ENCODE measurements around the gene NEO1.

The NEO1 gene

DNA sequence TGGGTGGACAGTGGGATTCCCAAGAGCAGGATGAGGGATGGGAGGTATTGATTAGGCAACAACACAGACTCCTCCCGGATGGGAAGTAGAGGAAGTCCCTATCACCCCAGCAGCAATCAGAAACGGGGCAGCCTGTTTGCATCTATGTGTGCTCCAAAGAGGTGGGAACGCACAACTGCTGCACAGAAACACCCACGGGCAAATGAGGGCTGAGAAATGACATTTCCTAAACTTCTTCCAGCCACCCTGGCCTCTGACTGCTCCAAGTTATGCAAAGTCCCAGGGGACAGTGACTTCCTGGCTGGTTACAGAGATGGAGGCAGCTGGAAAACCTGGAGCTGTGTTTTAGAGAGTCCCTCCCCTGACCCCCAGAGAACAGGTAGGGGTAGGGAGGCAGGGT is 273.9 kb downstream of the NEO1 start:
- TF ChIP-seq, protein P1, sequence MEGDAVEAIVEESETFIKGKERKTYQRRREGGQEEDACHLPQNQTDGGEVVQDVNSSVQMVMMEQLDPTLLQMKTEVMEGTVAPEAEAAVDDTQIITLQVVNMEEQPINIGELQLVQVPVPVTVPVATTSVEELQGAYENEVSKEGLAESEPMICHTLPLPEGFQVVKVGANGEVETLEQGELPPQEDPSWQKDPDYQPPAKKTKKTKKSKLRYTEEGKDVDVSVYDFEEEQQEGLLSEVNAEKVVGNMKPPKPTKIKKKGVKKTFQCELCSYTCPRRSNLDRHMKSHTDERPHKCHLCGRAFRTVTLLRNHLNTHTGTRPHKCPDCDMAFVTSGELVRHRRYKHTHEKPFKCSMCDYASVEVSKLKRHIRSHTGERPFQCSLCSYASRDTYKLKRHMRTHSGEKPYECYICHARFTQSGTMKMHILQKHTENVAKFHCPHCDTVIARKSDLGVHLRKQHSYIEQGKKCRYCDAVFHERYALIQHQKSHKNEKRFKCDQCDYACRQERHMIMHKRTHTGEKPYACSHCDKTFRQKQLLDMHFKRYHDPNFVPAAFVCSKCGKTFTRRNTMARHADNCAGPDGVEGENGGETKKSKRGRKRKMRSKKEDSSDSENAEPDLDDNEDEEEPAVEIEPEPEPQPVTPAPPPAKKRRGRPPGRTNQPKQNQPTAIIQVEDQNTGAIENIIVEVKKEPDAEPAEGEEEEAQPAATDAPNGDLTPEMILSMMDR (IDR thresholded peaks at IDR 0.05; ENCODE audit: control insufficient read depth, extremely low read depth, insufficient read depth), result no peak
- H3K4me3 ChIP-seq (ENCODE audit: low read depth, low read length), result no peak overlapping the region
- no peak for DNase-seq (ENCODE audit: low read depth)

DNA sequence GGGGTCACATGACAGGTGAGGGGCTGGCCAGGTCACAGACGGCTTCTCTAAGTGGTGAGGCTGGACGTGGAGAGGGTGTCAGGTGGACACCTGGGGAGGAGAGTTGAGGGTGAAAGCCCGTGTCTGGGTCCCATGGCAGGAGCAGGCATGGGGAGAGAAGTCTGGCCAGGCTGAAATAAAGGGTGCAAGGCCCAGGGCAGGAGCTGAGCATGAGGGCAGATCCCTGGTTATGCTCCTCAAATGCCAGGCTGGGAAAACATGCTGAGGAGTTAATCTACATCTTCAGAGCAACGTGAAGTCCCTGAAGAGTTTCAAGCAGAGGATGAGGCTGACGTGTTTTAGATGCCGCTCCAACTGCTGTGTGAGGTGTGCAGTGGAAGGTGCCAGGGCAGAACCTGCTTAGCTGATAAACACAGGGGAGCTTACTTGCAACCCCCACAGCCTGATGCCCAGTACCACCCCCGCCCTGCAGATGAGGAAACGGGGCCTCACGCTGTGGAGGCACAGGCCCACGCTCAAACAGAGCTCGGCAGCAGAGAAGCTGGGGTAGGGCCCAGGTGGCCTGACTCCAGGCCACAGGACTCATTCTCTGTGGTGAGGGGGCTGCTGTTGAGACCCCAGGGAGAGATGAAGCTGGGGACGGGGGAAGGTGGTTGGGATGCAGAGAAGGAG is 276.0 kb downstream of the NEO1 start:
- TF ChIP-seq, protein P1 (IDR thresholded peaks at IDR 0.05; ENCODE audit: control insufficient read depth, extremely low read depth, insufficient read depth), result no peak
- DNase-seq (ENCODE audit: low read depth), result no peak
- no peak overlapping the region for H3K4me3 ChIP-seq (ENCODE audit: low read depth, low read length)

DNA sequence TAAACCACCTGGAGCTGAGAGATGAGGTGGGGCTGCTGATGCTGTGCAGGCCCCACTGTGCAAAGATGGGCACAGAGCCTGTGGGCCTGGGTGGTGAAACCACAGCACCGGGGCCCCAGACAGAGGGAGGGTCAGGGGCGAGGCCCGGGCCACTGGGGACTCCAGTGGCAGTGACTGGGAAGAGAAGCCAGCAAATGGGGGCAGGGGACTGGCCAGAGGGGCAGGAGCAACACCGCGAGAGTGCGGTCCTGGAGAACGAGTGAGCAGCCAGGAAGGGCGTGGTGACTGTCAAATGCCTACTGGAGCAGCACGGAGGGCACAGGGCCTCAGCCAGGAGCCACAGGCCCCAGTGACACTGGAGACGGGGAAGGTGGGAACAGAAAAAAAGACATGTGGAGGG is 276.7 kb downstream of the NEO1 start:
- DNase-seq (ENCODE audit: low read depth), result no peak
- TF ChIP-seq, protein P1 (IDR thresholded peaks at IDR 0.05; ENCODE audit: control insufficient read depth, extremely low read depth, insufficient read depth), result no peak
- H3K4me3 ChIP-seq (ENCODE audit: low read depth, low read length), result no peak overlapping the region

DNA sequence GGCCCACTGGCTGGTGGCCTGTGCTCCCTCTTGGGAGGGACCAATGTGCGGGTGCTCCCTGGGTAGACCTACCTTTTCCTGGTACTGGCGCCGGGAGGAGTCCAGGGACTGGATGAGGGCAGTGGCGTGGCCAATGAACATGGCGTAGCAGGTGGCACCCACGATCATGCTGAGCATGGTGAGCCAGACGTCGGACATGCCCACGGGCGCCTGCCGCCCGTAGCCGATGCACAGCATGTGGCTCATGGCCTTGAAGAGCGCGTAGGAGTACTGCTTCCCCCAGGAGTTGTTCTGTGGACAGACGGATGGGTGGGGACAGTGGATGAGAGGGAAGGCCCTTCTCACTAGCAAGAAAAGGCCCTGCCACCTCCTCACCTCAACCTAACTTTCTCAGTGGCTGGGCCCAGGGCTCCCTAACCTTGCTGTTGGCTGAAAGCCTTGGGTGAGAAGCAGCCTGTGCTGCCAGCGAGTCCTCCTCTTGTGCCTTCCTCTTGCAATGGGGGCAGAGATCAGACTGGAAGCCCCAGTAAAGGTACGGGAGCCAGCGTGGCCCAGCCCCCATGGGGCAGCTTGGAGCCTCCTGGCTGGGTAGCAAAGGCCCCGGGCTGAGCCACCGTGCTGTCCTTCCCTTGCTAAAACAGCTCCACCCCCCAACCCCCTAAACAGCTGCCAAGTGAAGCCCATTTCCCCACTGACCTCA is 277.4 kb downstream of the NEO1 start:
- no peak for DNase-seq (ENCODE audit: low read depth)
- TF ChIP-seq, protein P1 (IDR thresholded peaks at IDR 0.05; ENCODE audit: control insufficient read depth, extremely low read depth, insufficient read depth), result no peak
- no peak overlapping the region for H3K4me3 ChIP-seq (ENCODE audit: low read depth, low read length)

DNA sequence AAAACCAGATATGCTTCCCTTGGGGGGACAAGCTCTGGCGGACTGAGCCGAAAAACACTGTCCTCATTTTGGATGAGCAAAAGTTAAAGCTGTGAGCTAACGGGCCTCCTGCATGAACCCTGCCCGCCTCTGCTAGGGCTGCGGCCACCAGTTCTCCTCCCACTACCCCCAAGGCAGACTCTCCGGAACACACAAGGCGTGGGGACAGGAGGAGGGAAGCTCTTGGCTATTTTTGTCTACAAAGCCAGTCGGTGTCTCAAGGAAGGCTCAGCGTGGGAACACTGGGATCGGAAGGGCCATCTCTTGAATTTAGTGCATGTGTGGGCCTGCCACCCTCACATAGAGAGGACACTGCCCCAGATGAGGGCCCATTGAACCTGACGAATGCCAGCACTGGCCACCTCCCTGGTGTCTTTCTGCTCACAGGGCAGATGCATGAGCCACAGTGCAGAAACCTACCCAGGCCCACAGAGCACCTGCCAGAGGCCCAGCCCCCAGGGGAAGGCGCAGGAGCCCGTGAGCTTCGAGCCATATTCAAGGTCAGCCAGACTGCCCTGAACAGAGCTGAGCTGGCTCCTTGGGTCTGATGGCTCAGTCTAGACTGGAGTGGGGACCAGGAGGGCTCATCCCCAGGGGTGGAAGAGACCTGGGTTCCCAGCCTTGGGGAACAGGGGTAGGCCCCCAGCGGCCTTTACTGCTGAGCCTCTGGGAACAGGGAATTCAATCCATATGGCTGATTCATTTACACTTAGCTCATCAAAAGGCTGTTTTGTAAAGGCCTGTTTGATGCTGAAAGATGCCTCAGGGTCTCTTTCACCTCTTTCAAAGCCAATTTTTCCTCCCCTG is 278.2 kb downstream of the NEO1 start:
- DNase-seq (ENCODE audit: low read depth), result no peak
- TF ChIP-seq, protein P1 (IDR thresholded peaks at IDR 0.05; ENCODE audit: control insufficient read depth, extremely low read depth, insufficient read depth), result no peak
- H3K4me3 ChIP-seq (ENCODE audit: low read depth, low read length), result no peak overlapping the region

DNA sequence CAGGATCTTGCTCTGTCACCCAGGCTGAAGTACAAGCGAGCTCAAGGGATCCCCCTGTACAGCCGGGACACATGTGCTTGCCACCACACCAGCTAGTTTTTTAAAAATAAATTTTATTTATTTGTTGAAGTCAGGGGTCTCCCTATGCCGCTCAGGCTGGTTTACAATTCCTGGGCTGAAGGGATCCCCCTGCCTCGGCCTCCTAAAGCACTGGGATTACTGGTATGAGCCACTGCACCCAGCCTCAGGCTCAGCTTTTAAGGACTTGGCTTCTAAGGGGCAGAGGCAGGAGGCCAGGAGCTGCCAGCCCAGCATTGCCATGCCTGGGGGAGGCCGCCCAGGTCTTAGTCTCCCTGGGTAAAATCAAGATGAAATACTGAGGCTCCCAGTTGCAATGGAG is 279.2 kb downstream of the NEO1 start:
- no peak overlapping the region for H3K4me3 ChIP-seq (ENCODE audit: low read depth, low read length)
- TF ChIP-seq, protein P1 (IDR thresholded peaks at IDR 0.05; ENCODE audit: control insufficient read depth, extremely low read depth, insufficient read depth), result no peak
- DNase-seq (ENCODE audit: low read depth), result no peak

All from LNCaP clone FGC (cell line).